ENCODE data around the gene RHOC. TPM values are rescaled to one million over a fixed set of nuclear protein-coding genes. Genes with fewer than 3 reads are reported as not detected.

RHOC gene
- total RNA-seq, 1 donor from 2014 or later: 300 TPM

DNA sequence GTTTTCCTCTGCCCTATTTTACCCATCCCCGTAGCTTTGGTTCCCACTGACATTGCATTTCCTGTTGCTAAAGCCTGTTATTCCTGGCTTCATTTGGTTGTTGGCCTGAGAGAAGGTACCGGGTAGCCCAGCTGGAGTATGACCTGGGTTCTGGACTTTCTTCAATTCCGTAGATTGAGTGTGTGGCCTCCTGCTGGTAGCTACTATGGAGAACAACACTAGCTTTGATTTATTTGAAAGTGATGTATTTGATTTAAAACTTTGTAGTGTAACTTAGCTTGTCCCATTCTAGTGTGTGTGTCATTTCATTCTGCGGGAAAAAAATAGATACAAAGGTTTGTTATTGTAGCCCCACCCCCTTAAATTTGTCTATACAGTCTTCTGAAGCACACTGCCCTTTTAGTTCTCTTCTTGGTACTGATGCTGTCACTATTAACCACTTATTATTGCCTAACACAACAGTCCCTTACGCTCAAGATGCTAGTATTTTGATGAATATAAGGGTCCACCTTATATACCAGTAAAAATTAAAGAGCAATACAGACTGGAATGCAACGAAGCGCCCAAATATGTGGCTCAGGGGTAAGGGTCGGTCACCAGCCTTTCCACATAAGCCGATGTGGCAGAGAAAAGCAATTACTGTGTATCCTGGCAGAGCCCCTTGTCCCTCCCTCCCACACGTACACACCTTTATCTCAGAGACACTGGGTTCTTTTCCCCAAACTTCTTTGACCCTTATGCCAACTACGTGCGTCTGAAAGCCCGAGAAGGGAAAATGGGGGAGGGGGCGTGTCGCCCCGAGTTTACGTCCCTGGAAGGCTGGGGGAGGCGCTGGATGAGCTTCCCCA is 33.1 kb downstream of the RHOC start:
- H3K4me1 Mint-ChIP-seq (ENCODE audit: unreplicated experiment): peaks cover 22% of the 10 kb centered on the region
- H3K27me3 Mint-ChIP-seq (ENCODE audit: unreplicated experiment): peaks cover 6% of the 10 kb centered on the region
- H3K36me3 Mint-ChIP-seq (ENCODE audit: low read depth, unreplicated experiment): peaks cover 7% of the 10 kb centered on the region
- peak overlapping the region; percentile 48 for H3K27ac Mint-ChIP-seq (ENCODE audit: unreplicated experiment)
- no peak for DNase-seq (ENCODE audit: low spot score)
- no peaks in the 10 kb centered on the region for H3K9me3 Mint-ChIP-seq (ENCODE audit: unreplicated experiment)
- TF ChIP-seq, protein P1, sequence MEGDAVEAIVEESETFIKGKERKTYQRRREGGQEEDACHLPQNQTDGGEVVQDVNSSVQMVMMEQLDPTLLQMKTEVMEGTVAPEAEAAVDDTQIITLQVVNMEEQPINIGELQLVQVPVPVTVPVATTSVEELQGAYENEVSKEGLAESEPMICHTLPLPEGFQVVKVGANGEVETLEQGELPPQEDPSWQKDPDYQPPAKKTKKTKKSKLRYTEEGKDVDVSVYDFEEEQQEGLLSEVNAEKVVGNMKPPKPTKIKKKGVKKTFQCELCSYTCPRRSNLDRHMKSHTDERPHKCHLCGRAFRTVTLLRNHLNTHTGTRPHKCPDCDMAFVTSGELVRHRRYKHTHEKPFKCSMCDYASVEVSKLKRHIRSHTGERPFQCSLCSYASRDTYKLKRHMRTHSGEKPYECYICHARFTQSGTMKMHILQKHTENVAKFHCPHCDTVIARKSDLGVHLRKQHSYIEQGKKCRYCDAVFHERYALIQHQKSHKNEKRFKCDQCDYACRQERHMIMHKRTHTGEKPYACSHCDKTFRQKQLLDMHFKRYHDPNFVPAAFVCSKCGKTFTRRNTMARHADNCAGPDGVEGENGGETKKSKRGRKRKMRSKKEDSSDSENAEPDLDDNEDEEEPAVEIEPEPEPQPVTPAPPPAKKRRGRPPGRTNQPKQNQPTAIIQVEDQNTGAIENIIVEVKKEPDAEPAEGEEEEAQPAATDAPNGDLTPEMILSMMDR (IDR thresholded peaks at IDR 0.05; ENCODE audit: unreplicated experiment): peak; percentile 42
- peak overlapping the region; percentile 96 for H3K4me3 Mint-ChIP-seq (ENCODE audit: unreplicated experiment)

DNA sequence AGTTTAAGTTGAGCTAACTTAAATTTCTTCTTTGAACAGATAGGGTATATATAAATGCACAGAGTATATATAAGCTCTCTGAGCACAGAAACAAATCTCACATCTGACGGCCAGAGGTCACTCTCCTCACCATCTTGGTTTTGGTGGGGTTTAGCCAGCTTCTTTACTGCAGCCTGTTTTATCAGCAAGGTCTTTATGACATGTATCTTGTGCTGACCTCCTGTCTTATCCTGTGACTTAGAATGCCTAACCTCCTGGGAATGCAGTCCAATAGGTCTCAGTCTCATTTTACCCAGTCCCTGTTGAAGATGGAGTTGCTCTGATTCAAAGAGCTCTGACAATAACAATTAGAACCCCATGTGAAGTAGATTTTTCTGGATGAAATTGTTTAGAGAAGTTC is 34.1 kb downstream of the RHOC start:
- Mint-ChIP-seq H3K4me3 (ENCODE audit: unreplicated experiment) (no peak overlapping the region), H3K36me3 (ENCODE audit: low read depth, unreplicated experiment) (peaks cover 7% of the 10 kb centered on the region)

GRCh38 chr1:112672009-112672408 is 34.9 kb downstream of the RHOC start:
- peaks cover 4% of the 10 kb centered on the region for H3K27me3 Mint-ChIP-seq (ENCODE audit: unreplicated experiment)

More for the DNA sequence above, 34.1 kb downstream of the RHOC start:
- no peak for DNase-seq (ENCODE audit: low spot score)
- H3K27me3 Mint-ChIP-seq (ENCODE audit: unreplicated experiment): peaks cover 4% of the 10 kb centered on the region
- no peaks in the 10 kb centered on the region for H3K9me3 Mint-ChIP-seq (ENCODE audit: unreplicated experiment)
- H3K4me1 Mint-ChIP-seq (ENCODE audit: unreplicated experiment): peaks cover 18% of the 10 kb centered on the region
- peak overlapping the region; percentile 26 for H3K27ac Mint-ChIP-seq (ENCODE audit: unreplicated experiment)
- TF ChIP-seq, protein P1 (IDR thresholded peaks at IDR 0.05; ENCODE audit: unreplicated experiment): no peak

GRCh38 chr1:112666946-112667345 is 40.0 kb downstream of the RHOC start:
- H3K27me3 Mint-ChIP-seq (ENCODE audit: unreplicated experiment): peaks cover 2% of the 10 kb centered on the region
- TF ChIP-seq, protein P1 (IDR thresholded peaks at IDR 0.05; ENCODE audit: unreplicated experiment): no peak
- H3K9me3 Mint-ChIP-seq (ENCODE audit: unreplicated experiment): no peaks in the 10 kb centered on the region
- no peak overlapping the region for H3K4me3 Mint-ChIP-seq (ENCODE audit: unreplicated experiment)
- DNase-seq (ENCODE audit: low spot score): no peak
- no peaks in the 10 kb centered on the region for H3K4me1 Mint-ChIP-seq (ENCODE audit: unreplicated experiment)
- peaks cover 19% of the 10 kb centered on the region for H3K36me3 Mint-ChIP-seq (ENCODE audit: low read depth, unreplicated experiment)
- H3K27ac Mint-ChIP-seq (ENCODE audit: unreplicated experiment): no peak overlapping the region

More at GRCh38 chr1:112672009-112672408, 34.9 kb downstream of the RHOC start:
- H3K4me3 Mint-ChIP-seq (ENCODE audit: unreplicated experiment): no peak overlapping the region
- TF ChIP-seq, protein P1 (IDR thresholded peaks at IDR 0.05; ENCODE audit: unreplicated experiment): no peak
- H3K27ac Mint-ChIP-seq (ENCODE audit: unreplicated experiment): no peak overlapping the region
- peaks cover 11% of the 10 kb centered on the region for H3K36me3 Mint-ChIP-seq (ENCODE audit: low read depth, unreplicated experiment)
- peaks cover 18% of the 10 kb centered on the region for H3K4me1 Mint-ChIP-seq (ENCODE audit: unreplicated experiment)
- H3K9me3 Mint-ChIP-seq (ENCODE audit: unreplicated experiment): no peaks in the 10 kb centered on the region
- no peak for DNase-seq (ENCODE audit: low spot score)

- H3K27me3 Mint-ChIP-seq (ENCODE audit: unreplicated experiment): peaks cover 2% of the 10 kb centered on the region
- no peak for DNase-seq (ENCODE audit: low spot score)
- no peaks in the 10 kb centered on the region for H3K4me1 Mint-ChIP-seq (ENCODE audit: unreplicated experiment)
- H3K4me3 Mint-ChIP-seq (ENCODE audit: unreplicated experiment): no peak overlapping the region
- TF ChIP-seq, protein P1 (IDR thresholded peaks at IDR 0.05; ENCODE audit: unreplicated experiment): no peak
- H3K36me3 Mint-ChIP-seq (ENCODE audit: low read depth, unreplicated experiment): peaks cover 25% of the 10 kb centered on the region
- H3K27ac Mint-ChIP-seq (ENCODE audit: unreplicated experiment): no peak overlapping the region
- no peaks in the 10 kb centered on the region for H3K9me3 Mint-ChIP-seq (ENCODE audit: unreplicated experiment)
Observed at GRCh38 chr1:112665857-112666256, 41.1 kb downstream of the RHOC start.

Measured in endothelial cell (in vitro differentiated cells).